GM18951 (cell line): ENCODE results near the gene CFAP46.

Experiments used
- POLR2A ChIP-seq: IDR thresholded peaks from 4 replicates; pipeline ENCODE4 v1.6.1; 2011; ENCODE audit warnings: mild to moderate bottlenecking; ENCODE audit not compliant: insufficient read length, insufficient read depth; ENCODE audit errors: extremely low read depth
- in situ Hi-C: fragments of 300-500 bp; cut with MboI; formaldehyde crosslinking; loops from one replicate; pipeline ENCODE4 v1.12.0; 2022; ENCODE audit warnings: low sequenced_read_pairs, mixed read lengths, inconsistent platforms; ENCODE audit not compliant: unreplicated experiment

Gene CFAP46

DNA sequence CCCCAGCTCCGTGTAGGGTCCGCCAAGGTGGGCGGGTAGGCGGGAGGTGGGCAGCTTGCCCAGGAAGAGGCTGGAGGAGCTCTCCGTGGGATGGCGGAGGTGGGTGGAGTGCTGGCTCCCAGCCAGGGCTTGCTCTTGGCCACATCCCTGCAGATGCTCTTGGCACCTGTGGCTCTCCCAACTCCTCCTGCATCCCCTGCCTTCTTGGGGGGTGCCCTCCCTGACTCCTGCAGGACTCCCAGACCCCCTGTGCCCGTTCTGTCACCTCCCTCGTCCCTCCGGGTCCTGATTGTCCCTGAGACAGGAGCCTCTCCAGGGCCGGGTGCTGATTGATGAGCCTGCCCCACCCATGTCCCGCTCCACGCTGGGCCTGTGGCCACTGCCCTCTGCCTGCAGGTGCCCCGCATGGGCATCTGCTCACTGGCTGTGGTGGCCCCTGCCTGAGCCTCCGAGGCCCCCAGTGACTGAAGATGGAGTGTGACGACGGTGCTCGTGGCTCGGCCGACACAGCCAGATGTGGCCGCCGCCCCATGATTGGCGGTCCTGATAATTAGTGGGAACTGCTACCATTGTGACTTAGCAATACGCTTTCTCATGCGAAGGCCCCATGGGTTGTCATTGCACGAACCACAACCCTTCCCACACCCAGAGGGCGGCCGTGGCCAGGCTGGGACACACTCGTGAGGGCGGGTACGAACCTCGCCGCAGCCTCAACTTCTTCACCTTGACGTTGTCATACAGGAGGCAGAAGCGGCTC lies 23.6 kb downstream of the CFAP46 start:
- in situ Hi-C loops = loop anchor here (25.0 kb wide), 1 partner anchor 319 kb away; the partner anchor contains the start of genes UTF1 and VENTX
- TF ChIP-seq POLR2A = no peak

DNA sequence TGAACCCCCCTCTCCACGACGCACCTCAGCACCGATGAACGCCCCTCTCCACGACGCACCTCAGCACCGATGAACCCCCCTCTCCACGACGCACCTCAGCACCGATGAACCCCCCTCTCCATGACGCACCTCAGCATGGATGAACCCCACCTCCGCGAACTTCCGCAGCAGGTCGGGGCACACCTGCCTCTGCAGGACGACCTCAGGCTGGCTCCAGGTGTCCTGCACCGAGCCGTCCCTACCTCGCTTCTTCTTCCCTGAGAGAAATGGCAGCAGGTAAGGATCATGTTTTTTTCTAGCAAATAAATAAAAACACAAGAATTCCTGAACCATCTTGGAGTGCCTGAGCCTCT lies 24.1 kb downstream of the CFAP46 start:
- TF ChIP-seq POLR2A = no peak
- in situ Hi-C loops = loop anchor here (25.0 kb wide), 1 partner anchor 319 kb away; the partner anchor contains the start of genes UTF1 and VENTX

DNA sequence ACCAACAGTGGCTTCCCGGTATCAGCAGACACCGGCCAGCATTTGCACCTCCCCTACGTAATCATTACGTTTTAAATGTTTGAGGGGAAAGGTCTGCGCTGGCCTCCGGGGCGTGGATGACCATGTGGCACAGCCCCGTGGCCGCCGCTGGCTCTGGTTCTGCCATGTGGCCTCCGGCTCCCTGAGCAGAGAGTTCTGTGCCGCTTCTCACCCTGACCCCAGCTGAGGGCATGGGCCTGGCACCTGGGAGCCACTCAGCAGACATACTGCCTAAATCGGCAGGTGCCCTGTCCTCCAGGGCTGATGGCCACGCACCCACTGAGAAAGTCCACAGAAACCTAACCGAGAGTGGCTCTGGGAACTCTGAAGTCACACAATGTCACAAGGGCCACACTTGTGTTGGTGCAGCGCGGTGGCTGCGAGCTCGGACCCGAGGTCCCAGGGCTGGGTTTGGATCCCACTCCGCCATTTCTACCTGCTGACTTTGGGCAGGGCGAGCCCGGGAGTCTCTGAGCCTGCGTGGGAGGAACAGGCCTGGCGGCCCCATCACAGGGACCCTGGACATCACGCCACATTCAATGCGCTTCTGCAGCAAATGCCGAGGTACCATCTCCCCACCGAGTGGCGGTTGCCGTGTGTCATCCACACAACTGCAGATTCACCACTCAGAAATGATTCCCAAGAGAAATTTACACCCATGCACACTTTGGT lies 25.3 kb downstream of the CFAP46 start:
- TF ChIP-seq POLR2A = no peak
- in situ Hi-C loops = loop anchor here (25.0 kb wide), 1 partner anchor 320 kb away; the partner anchor contains the start of genes UTF1 and VENTX

DNA sequence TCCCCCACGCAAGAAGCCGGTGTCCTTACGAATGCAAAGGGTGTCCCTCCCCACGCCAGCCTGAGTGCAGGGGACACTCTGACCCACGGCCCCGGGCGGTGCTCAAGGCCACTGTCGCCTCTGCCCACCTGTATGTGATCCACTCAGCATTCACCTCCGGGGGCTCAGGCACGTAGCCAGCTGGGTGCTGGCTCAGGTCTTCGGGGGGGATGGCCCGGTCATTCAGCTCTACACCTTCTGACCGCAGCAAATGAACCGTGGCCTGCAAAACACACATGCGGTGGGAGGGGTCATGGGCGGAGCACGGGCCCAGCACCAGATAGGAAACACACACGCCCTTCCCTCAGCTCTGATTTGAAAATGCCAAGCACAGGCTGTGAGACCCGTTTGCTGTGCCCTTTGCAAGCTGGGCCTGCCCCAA lies 25.9 kb downstream of the CFAP46 start:
- in situ Hi-C loops = loop anchor here (25.0 kb wide), 1 partner anchor 321 kb away; the partner anchor contains the start of genes UTF1 and VENTX

DNA sequence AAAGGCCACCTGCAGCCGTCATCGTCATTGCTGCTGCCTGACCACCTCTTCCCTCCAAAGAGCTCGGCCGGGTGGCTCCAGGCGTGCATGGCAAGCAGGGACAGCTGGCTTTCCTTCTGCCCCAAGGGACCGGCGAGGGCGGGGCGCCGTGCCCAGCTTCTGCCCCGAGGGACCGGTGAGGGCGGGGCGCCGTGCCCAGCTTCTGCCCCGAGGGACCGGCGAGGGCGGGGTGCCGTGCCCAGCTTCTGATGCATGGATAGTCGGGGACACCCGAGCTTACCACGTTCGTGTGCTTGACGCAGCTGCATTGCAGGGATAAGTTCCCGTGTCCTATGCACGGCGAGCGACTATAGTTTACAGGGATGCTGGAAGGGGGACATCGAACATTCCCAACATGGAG lies 27.0 kb downstream of the CFAP46 start:
- TF ChIP-seq POLR2A = no peak
- in situ Hi-C loops = loop anchor here (25.0 kb wide), 1 partner anchor 322 kb away; the partner anchor contains the start of genes UTF1 and VENTX

More for the DNA sequence above, 25.9 kb downstream of the CFAP46 start:
- TF ChIP-seq POLR2A = no peak

DNA sequence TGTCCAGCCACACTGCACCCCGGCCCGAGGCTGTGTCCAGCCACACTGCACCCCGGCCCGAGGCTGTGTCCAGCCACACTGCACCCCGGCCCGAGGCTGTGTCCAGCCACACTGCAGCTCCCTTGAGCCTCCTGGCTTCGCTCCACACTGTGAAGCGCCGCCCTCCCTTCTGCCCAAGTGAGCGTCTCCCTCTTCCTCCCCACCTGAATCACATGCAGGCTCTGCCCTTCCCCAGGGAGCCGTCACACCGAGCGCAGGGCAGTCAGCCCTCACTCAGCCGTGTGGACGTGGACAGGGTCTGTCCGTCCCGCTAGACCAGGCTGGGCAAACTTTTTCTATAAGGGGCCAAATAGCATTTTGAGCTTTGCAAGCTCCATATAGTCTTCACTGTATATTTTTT lies 27.6 kb downstream of the CFAP46 start:
- in situ Hi-C loops = loop anchor here (25.0 kb wide), 1 partner anchor 323 kb away; the partner anchor contains the start of genes UTF1 and VENTX
- TF ChIP-seq POLR2A = no peak

DNA sequence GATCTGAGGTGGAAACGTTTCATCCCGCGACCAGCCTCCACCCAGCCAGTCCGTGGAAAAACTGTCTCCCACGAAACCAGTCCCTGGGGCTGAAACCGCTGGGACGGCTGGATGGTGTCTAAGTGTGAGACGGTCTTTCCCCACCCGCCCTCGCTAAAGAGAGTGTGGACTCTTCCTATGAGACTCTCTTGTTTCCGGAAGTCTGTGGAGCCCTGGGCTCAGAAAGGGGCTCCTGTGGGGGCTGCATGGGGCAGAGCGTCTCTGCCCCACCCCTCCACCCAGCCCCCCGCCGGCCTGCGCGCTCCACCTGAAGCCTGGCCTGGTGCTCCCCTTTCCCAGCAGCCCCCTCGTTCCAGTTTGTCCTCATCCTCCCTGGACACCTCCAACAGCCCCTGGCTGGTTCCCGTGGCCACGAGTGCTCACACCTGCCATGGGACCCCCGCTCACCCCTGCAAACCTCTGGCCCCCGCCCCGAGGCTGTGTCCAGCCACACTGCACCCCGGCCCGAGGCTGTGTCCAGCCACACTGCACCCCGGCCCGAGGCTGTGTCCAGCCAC lies 28.7 kb downstream of the CFAP46 start:
- no peak for TF ChIP-seq POLR2A
- in situ Hi-C loops = loop anchor here (25.0 kb wide), 1 partner anchor 324 kb away; the partner anchor contains the start of genes UTF1 and VENTX

DNA sequence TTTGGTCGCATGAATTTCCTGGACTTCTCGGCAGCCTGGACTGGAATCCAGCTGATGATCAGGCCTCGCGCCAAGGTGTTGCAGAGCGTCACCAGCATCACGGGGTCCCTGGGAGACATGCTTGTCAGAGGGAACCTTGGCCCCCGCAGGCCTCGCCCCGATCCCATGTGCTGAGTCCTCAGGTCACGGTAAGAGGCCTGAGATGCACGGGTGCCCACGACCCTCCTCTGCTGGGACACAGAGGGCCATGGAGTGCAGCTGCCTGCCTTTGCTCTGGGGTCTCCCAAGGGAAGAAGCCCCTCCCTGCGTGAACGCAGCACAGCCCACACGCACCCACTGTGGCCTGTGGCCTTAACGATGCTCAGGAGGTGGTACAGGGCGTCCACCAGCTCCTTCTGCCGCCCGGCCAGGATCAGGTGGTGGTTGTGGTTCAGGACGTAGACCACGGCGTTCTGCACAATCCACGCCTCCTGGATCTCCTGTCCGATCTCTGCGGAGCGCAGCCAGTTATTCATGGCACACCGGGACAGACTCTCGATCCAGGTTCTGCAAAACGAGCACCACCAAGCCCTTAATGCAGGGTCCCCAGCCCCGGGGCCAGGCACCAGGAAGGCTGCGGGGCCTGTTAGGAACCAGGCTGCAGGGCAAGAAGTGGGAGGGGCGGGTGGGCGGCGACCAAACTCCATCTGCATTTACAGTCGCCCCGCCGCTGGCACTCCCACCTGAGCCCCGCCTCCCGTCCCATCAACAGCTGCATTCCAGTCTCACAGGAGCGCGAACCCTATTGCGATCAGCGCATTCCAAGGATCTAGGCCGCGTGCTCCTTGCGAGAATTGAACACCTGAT lies 29.4 kb downstream of the CFAP46 start:
- no peak for TF ChIP-seq POLR2A
- in situ Hi-C loops = loop anchor here (25.0 kb wide), 1 partner anchor 324 kb away; the partner anchor contains the start of genes UTF1 and VENTX

DNA sequence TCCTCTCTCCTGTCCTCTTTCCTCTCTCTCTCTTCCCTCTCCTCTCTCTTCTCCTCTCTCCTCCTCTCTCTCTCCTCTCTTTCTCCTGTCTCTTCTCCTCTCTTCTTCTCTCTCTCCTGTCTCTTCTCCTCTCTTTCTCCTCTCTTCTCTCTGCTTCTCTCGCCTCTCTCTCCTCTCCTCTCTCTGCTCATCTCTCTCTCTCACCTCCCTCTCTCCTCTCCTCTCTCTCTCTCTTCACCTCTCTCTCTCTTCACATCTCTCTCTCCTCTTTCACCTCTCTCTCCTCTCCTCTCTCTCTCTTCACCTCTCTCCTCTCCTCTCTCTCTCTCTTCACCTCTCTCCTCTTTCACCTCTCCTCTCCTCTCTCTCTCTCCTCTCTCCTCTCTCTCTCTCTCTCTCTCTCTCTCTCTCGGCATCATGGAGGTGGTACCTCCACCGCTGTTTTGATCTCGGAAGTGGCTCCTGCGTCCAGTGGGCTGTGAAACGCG lies 30.1 kb downstream of the CFAP46 start:
- no peak for TF ChIP-seq POLR2A
- in situ Hi-C loops = loop anchor here (25.0 kb wide), 1 partner anchor 325 kb away; the partner anchor contains the start of genes UTF1 and VENTX

DNA sequence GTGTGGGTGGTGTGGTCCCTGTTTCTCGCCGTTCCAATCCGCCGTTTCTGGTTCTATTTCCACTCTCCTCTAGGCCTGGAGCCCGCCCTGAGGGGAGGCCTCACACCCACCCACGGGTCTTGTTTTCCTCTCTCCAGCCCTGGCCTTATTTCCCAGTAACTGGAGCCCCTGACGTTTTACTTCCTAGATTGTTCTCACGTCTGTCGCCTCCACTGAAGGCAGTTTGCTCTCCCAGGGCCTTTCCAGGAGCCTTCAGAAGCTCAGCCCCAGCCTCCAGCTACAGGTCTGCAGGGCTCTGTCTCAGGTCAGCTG lies 30.6 kb downstream of the CFAP46 start:
- in situ Hi-C loops = loop anchor here (25.0 kb wide), 1 partner anchor 326 kb away; the partner anchor contains the start of genes UTF1 and VENTX
- no peak for TF ChIP-seq POLR2A

DNA sequence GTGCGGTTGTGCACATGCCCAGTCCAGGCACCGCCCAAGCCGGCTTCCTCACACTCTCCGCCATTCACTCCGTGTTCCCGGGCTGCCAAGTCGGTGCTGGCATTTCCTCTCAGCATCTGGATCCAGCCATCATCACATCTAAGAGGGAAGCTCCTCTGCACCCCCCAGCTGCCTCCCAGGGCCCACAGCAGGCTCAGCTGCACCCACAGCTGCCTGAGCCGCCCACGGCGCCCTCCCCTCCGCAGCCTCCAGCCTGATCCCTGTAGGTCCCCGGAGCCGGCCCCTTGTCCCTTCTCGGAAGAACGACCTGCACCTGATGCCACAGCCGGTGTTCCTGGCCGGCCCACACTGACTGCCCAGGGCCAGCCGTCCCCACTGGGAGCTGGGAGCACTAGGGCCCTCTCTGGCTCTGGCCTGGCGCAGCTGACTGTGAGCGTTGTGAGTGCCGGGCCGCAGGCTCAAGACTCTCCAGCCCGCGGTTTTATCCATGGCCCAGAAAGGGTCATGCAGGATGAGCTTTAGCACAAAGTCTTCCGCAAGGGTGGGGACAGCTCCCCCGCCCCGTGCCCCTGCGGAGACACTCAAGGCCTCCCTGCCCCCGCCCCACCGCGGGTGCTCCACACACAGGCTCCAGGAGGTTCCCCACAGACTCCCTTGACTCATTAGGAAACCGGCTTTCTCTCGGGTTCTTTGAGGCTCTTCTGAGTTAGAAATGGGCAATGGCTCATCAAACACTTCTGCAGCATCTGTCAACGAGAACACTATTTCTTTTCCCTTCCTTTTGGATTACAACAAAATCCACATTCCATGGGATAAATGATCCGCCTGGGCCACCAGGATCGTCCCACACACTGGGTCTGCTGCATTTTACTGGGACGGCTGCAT lies 31.2 kb downstream of the CFAP46 start:
- in situ Hi-C loops = loop anchor here (25.0 kb wide), 1 partner anchor 326 kb away; the partner anchor contains the start of genes UTF1 and VENTX
- TF ChIP-seq POLR2A = no peak

DNA sequence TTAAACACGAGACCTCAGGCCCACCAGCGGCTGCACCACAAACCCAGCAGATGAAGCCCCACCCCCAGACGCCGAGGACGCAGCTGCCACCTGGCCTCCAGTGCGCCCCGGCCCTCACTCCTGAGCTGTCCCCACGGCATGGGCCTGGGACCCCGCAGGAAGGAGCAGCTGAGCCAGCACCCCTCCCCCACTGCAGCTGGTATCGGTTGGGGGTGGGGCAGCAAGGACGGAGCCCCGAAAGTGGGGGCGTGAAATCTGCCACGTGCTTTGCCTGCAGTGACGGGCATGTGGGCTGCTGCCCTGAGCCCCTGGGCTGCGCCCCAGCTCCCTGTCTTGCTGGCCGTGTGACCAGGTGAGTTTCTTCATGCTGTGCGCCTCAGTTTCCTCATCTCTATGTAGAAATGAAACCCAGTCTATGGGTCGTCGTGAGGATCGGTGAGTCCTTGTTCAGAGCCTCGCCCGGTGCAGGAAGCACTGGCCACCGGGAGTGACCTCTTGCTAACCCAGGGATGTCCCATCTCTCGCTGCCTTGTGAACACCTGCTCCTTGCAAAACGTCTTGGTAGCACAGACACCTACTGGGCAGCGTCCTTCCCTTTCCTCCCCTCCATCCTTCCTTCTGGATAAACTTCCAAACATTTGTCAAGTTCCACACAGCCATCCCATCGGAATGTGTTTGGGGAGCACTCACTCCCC lies 32.0 kb downstream of the CFAP46 start:
- in situ Hi-C loops = loop anchor here (25.0 kb wide), 1 partner anchor 327 kb away; the partner anchor contains the start of genes UTF1 and VENTX
- TF ChIP-seq POLR2A = no peak
